ENCODE results near the gene LHX4.
A peak's percentile ranks its signal among the peaks of the same experiment; 100 is the strongest.

The LHX4 gene

GRCh38 chr1:180247061-180247460, 17.0 kb downstream of the LHX4 start:
- DNase-seq = no peak

GRCh38 chr1:180247580-180247979, 17.5 kb downstream of the LHX4 start:
- no peak for DNase-seq

GRCh38 chr1:180248176-180248575, 18.1 kb downstream of the LHX4 start:
- DNase-seq = no peak

GRCh38 chr1:180248731-180249681, 18.9 kb downstream of the LHX4 start:
- no peak for DNase-seq

GRCh38 chr1:180249725-180250498, 19.8 kb downstream of the LHX4 start:
- DNase-seq = no peak

- no peak for DNase-seq
These were observed 20.4 kb downstream of the LHX4 start for GRCh38 chr1:180250499-180250770.

- no peak for DNase-seq
These were observed 20.9 kb downstream of the LHX4 start for GRCh38 chr1:180250883-180251509.

- DNase-seq = no peak
These were observed 21.7 kb downstream of the LHX4 start for GRCh38 chr1:180251526-180252305.

GRCh38 chr1:180252638-180253536, 22.8 kb downstream of the LHX4 start:
- peak; percentile 46 for DNase-seq

- DNase-seq = no peak
These were observed 23.8 kb downstream of the LHX4 start for GRCh38 chr1:180253585-180254495.

GRCh38 chr1:180254496-180254819, 24.4 kb downstream of the LHX4 start:
- no peak for DNase-seq

- no peak for DNase-seq
These were observed 24.8 kb downstream of the LHX4 start for GRCh38 chr1:180254854-180255253.

GRCh38 chr1:180255536-180256340, 25.7 kb downstream of the LHX4 start:
- DNase-seq = no peak

- no peak for DNase-seq
These were observed 26.4 kb downstream of the LHX4 start for GRCh38 chr1:180256341-180257027.

GRCh38 chr1:180257028-180257386, 26.9 kb downstream of the LHX4 start:
- DNase-seq = no peak

- no peak for DNase-seq
These were observed 27.4 kb downstream of the LHX4 start for GRCh38 chr1:180257486-180257885.

GRCh38 chr1:180258290-180258689, 28.2 kb downstream of the LHX4 start:
- no peak for DNase-seq

- DNase-seq = no peak
These were observed 28.9 kb downstream of the LHX4 start for GRCh38 chr1:180258935-180259334.

Data from NCI-H226 (cell line).